Lung (tissue), 12 donors: ENCODE data around the gene BCAR1. TPM values are rescaled to one million over a fixed set of nuclear protein-coding genes. Genes with fewer than 3 reads are reported as not detected.

Experiments
- ATAC-seq: fragments of 200-7000 bp; cut with Tn5 transposase; one replicate; pipeline ENCODE4 v1.9.1; 2020; ENCODE audit warnings: moderate number of reproducible peaks; ENCODE audit not compliant: insufficient read depth, low FRiP score
- DNase-seq, 3 donors: peaks; one replicate each; pipeline ENCODE4 v3.0.0-alpha.2; 2013 to 2017
- H3K27ac ChIP-seq, 2 donors: one replicate each; pipeline ENCODE4 v1.5.1; 2013; ENCODE audit warnings: mild to moderate bottlenecking in 2 of 2, moderate library complexity in 2 of 2, control low read depth in 1 of 2, inconsistent platforms in 1 of 2, low read depth in 1 of 2, low read length in 1 of 2
- H3K27me3 ChIP-seq, 3 donors: one replicate each; pipeline ENCODE4 v1.5.1; 2013; ENCODE audit warnings: low read length in 2 of 3; ENCODE audit not compliant: control insufficient read depth in 3 of 3, insufficient read depth in 3 of 3
- H3K36me3 ChIP-seq, 4 donors: one replicate each; pipeline ENCODE4 v1.5.1; 2013; ENCODE audit warnings: low read length in 4 of 4, mild to moderate bottlenecking in 1 of 4, moderate library complexity in 1 of 4; ENCODE audit not compliant: control insufficient read depth in 4 of 4, insufficient read depth in 4 of 4
- H3K4me1 ChIP-seq, 5 donors: one replicate each; pipeline ENCODE4 v1.5.1; 2013; ENCODE audit warnings: low read length in 5 of 5, mild to moderate bottlenecking in 2 of 5, moderate library complexity in 1 of 5; ENCODE audit not compliant: control insufficient read depth in 5 of 5, insufficient read depth in 5 of 5
- H3K4me3 ChIP-seq: one replicate; pipeline ENCODE4 v1.5.1; 2013; ENCODE audit warnings: mild to moderate bottlenecking, control low read depth, moderate library complexity
- H3K9ac ChIP-seq, 2 donors: one replicate each; pipeline ENCODE4 v1.5.1; 2013; ENCODE audit warnings: low read length in 2 of 2, control low read depth in 1 of 2; ENCODE audit not compliant: insufficient read depth in 1 of 2
- H3K9me3 ChIP-seq, 4 donors: one replicate each; pipeline ENCODE4 v1.5.1; 2013; ENCODE audit warnings: low read length in 3 of 4, mild to moderate bottlenecking in 1 of 4, moderate library complexity in 1 of 4; ENCODE audit not compliant: control insufficient read depth in 4 of 4, insufficient read depth in 3 of 4
- WGBS, 2 donors: extraction: QIAGEN DNeasy Blood & Tissue Kit; methylation state at CpG; one replicate each; pipeline ENCODE4 v1.1.7; 2013; 5-methylcytosine and 5-hydroxymethylcytosine counted together
- polyA plus RNA-seq, 2 donors: library from polyadenylated mRNA; stranded (reverse); fragments of 200-250 nt; gene quantifications; one replicate each; pipeline ENCODE4 v1.2.1, GENCODE V29; 2013
- total RNA-seq, 2 donors: library from RNA; depleted of rRNA in 1 of 2; stranded (reverse); fragments of >200 nt in 1 of 2; gene quantifications; one replicate each; pipeline ENCODE4 v1.2.1, GENCODE V29; 2014 to 2021
- TF ChIP-seq, protein P1 (sequence below): IDR thresholded peaks from 2 replicates; pipeline ENCODE4 v1.5.1; 2012; ENCODE audit warnings: mild to moderate bottlenecking; ENCODE audit errors: control extremely low read depth, extremely low read depth
- donor health status: control.
- donor health status: control.
- donor health status: Bipolar disorder and iron deficiency.
- donor health status: healthy.
- donor health status: DM: yes; HTN: yes; CAD: no.

The BCAR1 gene
- total and polyA plus RNA-seq, 4 donors: 37.5 to 70.7 (median 49.9) TPM

DNA sequence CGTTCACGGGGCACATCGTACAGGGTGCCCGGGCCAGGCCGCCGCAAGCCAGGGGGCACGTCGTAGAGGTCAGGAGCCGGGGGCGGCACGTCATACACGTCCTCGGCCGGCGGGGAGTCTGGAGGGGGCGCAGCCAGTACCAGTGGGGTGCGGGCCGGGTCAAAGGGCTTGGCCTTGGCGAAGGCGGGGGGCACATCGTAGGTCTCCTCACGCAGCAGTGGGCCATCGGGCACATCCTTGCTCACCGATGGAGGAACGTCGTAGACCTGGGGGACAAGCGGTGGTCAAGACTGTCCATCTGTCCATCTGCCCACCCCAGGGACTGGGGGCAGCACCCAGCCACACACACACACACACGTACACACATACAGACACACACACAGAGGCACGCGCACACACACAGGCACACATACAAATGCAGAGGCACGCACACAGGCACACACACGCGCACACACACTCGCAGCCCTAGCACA lies 15.7 kb downstream of the BCAR1 start:
- no peak overlapping the region for H3K9ac ChIP-seq
- peaks cover 2 to 26% (median 17%) of the 10 kb centered on the region in 4 donors for H3K36me3 ChIP-seq
- DNase-seq (no peak), ATAC-seq (no peak)
- no peak overlapping the region for H3K4me3 ChIP-seq
- TF ChIP-seq, protein P1, sequence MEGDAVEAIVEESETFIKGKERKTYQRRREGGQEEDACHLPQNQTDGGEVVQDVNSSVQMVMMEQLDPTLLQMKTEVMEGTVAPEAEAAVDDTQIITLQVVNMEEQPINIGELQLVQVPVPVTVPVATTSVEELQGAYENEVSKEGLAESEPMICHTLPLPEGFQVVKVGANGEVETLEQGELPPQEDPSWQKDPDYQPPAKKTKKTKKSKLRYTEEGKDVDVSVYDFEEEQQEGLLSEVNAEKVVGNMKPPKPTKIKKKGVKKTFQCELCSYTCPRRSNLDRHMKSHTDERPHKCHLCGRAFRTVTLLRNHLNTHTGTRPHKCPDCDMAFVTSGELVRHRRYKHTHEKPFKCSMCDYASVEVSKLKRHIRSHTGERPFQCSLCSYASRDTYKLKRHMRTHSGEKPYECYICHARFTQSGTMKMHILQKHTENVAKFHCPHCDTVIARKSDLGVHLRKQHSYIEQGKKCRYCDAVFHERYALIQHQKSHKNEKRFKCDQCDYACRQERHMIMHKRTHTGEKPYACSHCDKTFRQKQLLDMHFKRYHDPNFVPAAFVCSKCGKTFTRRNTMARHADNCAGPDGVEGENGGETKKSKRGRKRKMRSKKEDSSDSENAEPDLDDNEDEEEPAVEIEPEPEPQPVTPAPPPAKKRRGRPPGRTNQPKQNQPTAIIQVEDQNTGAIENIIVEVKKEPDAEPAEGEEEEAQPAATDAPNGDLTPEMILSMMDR: no peak
- 88 to 95% methylated on average over 34 of the region's 34 CpGs for WGBS, 2 donors
- no peaks in the 10 kb centered on the region for H3K27me3 ChIP-seq
- no peaks in the 10 kb centered on the region for H3K9me3 ChIP-seq
- H3K27ac ChIP-seq: no peak overlapping the region
- H3K4me1 ChIP-seq: peaks cover 6 to 28% (median 13%) of the 10 kb centered on the region in 5 donors

DNA sequence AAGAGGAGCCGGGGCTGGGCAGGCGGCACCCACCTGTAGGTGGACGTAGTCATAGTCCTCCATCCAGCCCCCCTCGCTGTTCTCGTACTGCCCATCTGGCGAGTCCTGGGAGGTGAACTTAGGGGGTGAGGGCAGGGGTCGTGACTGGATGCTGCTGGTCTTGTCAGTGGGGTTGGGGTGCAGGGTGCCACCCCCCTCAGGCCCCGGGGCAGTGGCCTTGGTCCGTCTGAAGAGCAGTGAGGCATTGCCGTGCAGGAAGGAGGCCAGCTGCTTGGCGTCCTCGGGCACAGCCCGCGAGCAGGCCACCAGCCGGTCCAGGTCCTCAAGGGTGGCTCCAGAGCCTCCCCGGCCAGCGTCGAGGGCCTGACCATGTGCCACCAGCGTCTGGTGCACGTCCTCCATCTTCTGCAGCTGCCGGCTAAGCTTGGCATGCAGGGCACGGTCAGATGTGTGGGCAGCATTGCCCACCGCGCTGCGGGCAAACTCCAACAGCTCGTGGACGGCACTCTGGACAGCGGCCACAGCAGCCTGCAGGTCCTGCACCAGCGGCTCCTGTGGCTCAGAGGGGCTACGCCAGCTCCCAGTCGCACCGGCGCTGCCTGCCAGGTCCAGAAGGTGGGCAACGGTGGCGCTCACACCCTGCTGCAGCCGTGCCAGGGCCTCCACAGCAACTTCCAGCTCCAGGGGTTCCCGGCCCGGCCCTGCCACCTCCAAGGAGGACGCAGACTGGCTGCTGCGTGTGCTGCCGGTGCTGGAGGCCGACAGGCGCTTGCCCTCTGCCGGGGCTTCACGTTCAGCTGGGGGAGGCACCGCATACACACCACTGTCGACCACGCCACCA lies 16.3 kb downstream of the BCAR1 start:
- TF ChIP-seq, protein P1: no peak
- no peaks in the 10 kb centered on the region for H3K27me3 ChIP-seq
- 86 to 90% methylated on average over 47 to 48 of the region's 48 CpGs for WGBS, 2 donors
- no peak overlapping the region for H3K9ac ChIP-seq
- H3K4me1 ChIP-seq: peaks cover 5 to 28% (median 13%) of the 10 kb centered on the region in 5 donors
- H3K4me3 ChIP-seq: no peak overlapping the region
- H3K9me3 ChIP-seq: no peaks in the 10 kb centered on the region
- H3K27ac ChIP-seq: no peak overlapping the region
- peaks cover 2 to 28% (median 17%) of the 10 kb centered on the region in 4 donors for H3K36me3 ChIP-seq
- no peak for ATAC-seq
- no peak for DNase-seq

DNA sequence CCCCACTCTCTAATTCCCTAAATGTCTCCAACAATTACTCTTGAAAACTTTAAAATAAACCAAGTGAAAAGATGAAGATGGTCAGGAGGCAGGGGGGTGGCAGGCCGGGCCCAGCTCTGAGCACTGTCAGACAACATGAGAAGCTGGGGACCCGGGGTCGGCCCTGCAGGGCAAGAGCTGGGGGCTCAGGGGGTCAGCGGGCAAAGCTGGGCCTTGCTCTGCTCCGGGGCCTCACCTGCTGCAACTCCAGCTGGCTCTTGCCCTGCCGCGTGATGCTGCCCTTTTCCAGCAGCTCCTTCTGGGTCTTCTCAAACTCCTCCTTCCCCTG lies 17.8 kb downstream of the BCAR1 start:
- peaks cover 11 to 40% (median 18%) of the 10 kb centered on the region in 4 donors for H3K36me3 ChIP-seq
- no peaks in the 10 kb centered on the region for H3K27me3 ChIP-seq
- ATAC-seq (no peak), DNase-seq (no peak)
- H3K4me3 ChIP-seq: no peak overlapping the region
- TF ChIP-seq, protein P1: no peak
- peaks cover 0 to 19% (median 5%) of the 10 kb centered on the region in 5 donors for H3K4me1 ChIP-seq
- H3K27ac ChIP-seq: peak overlapping the region in 1 of 2 donors; percentile 43
- no peaks in the 10 kb centered on the region for H3K9me3 ChIP-seq
- no peak overlapping the region for H3K9ac ChIP-seq
- WGBS, 2 donors: 62 to 78% methylated on average over 7 of the region's 7 CpGs
